Thymus (tissue), 11 donors: Measurements from ENCODE around the gene SIPA1L3. TPM values are rescaled to one million over a fixed set of nuclear protein-coding genes. Genes with fewer than 3 reads are reported as not detected.

Source experiments
- DNase-seq, 9 donors: peaks; one replicate each; pipeline ENCODE4 v3.0.0-alpha.2; 2013; ENCODE audit warnings: low spot score in 9 of 9, low read depth in 6 of 9, missing footprints in 1 of 9
- H3K27ac ChIP-seq, 2 donors: one replicate each; pipeline ENCODE4 v1.5.1; 2013; ENCODE audit warnings: control low read depth in 1 of 2, low read depth in 1 of 2, low read length in 1 of 2, mild to moderate bottlenecking in 1 of 2, moderate library complexity in 1 of 2
- H3K27me3 ChIP-seq, 2 donors: one replicate each; pipeline ENCODE4 v1.5.1; 2013; ENCODE audit warnings: low read length in 1 of 2; ENCODE audit not compliant: control insufficient read depth in 2 of 2, insufficient read depth in 1 of 2
- H3K36me3 ChIP-seq, 2 donors: one replicate each; pipeline ENCODE4 v1.5.1; 2013; ENCODE audit warnings: low read length in 1 of 2, mild to moderate bottlenecking in 1 of 2, moderate library complexity in 1 of 2; ENCODE audit not compliant: control insufficient read depth in 2 of 2, insufficient read depth in 2 of 2
- H3K4me1 ChIP-seq, 2 donors: one replicate each; pipeline ENCODE4 v1.5.1; 2013; ENCODE audit warnings: low read length in 2 of 2; ENCODE audit not compliant: control insufficient read depth in 2 of 2, insufficient read depth in 2 of 2
- H3K4me3 ChIP-seq, 2 donors: one replicate each; pipeline ENCODE4 v1.5.1; 2013; ENCODE audit warnings: low read length in 2 of 2, control low read depth in 1 of 2, mild to moderate bottlenecking in 1 of 2
- H3K9me3 ChIP-seq, 2 donors: one replicate each; pipeline ENCODE4 v1.5.1; 2013; ENCODE audit warnings: low read length in 1 of 2, mild to moderate bottlenecking in 1 of 2; ENCODE audit not compliant: control insufficient read depth in 2 of 2, insufficient read depth in 1 of 2
- WGBS: extraction: QIAGEN DNeasy Blood & Tissue Kit; methylation state at CpG from one replicate; pipeline ENCODE4 v1.1.7; 2013; 5-methylcytosine and 5-hydroxymethylcytosine counted together
- polyA plus RNA-seq: library from polyadenylated mRNA; stranded (reverse); fragments of 200-250 nt; gene quantifications from one replicate; pipeline ENCODE4 v1.2.3, GENCODE V29; 2013
- total RNA-seq: library from RNA; stranded (reverse); fragments of 120-200 nt; gene quantifications from one replicate; pipeline ENCODE4 v1.2.4, GENCODE V29; 2013
- donor health status: healthy.

The SIPA1L3 gene
- total and polyA plus RNA-seq, 2 donors: 5.0 to 6.0 TPM

- H3K27me3 ChIP-seq: peaks cover 32 to 79% of the 10 kb centered on the region in 2 donors
- peak in 1 of 9 donors; percentile 56 for DNase-seq
- no peak overlapping the region for H3K27ac ChIP-seq
These were observed 307.1 kb downstream of the SIPA1L3 start for GRCh38 chr19:38213911-38214625.

GRCh38 chr19:38216785-38217641 is 310.0 kb downstream of the SIPA1L3 start:
- H3K36me3 ChIP-seq: no peaks in the 10 kb centered on the region
- no peak overlapping the region for H3K27ac ChIP-seq
- H3K27me3 ChIP-seq: peaks cover 12 to 68% of the 10 kb centered on the region in 2 donors
- WGBS: 59% methylated on average over 26 of the region's 26 CpGs
- peaks cover 12 to 14% of the 10 kb centered on the region in 2 donors for H3K4me1 ChIP-seq
- no peak for DNase-seq
- no peak overlapping the region for H3K4me3 ChIP-seq
- no peaks in the 10 kb centered on the region for H3K9me3 ChIP-seq

More at GRCh38 chr19:38213911-38214625, 307.1 kb downstream of the SIPA1L3 start:
- 6% methylated on average over 24 of the region's 24 CpGs for WGBS
- Histone ChIP-seq H3K4me3 (no peak overlapping the region), H3K4me1 (peaks cover 25 to 33% of the 10 kb centered on the region in 2 donors), H3K9me3 (no peaks in the 10 kb centered on the region), H3K36me3 (no peaks in the 10 kb centered on the region)

GRCh38 chr19:38218204-38218603 is 311.2 kb downstream of the SIPA1L3 start:
- Histone ChIP-seq H3K27ac (no peak overlapping the region), H3K4me1 (peaks cover 12 to 13% of the 10 kb centered on the region in 2 donors), H3K4me3 (no peak overlapping the region), H3K36me3 (no peaks in the 10 kb centered on the region), H3K27me3 (peaks cover 21 to 69% of the 10 kb centered on the region in 2 donors), H3K9me3 (no peaks in the 10 kb centered on the region)
- WGBS: 98% methylated on average over 3 of the region's 3 CpGs
- DNase-seq: no peak

GRCh38 chr19:38219221-38219620 is 312.2 kb downstream of the SIPA1L3 start:
- DNase-seq: no peak
- Histone ChIP-seq H3K4me1 (peaks cover 3 to 9% of the 10 kb centered on the region in 2 donors), H3K27ac (no peak overlapping the region), H3K27me3 (peaks cover 27 to 69% of the 10 kb centered on the region in 2 donors), H3K4me3 (no peak overlapping the region), H3K9me3 (no peaks in the 10 kb centered on the region), H3K36me3 (no peaks in the 10 kb centered on the region)
- 92% methylated on average over 10 of the region's 10 CpGs for WGBS

GRCh38 chr19:38221421-38221820 is 314.4 kb downstream of the SIPA1L3 start:
- H3K27ac ChIP-seq: no peak overlapping the region
- H3K36me3 ChIP-seq: no peaks in the 10 kb centered on the region
- H3K27me3 ChIP-seq: peaks cover 45 to 79% of the 10 kb centered on the region in 2 donors
- WGBS: 98% methylated on average over 6 of the region's 6 CpGs
- no peak for DNase-seq
- no peaks in the 10 kb centered on the region for H3K9me3 ChIP-seq
- H3K4me3 ChIP-seq: no peak overlapping the region
- H3K4me1 ChIP-seq: peaks cover 3 to 7% of the 10 kb centered on the region in 2 donors

GRCh38 chr19:38221919-38222830 is 315.2 kb downstream of the SIPA1L3 start:
- Histone ChIP-seq H3K4me3 (no peak overlapping the region), H3K4me1 (peaks cover 3 to 7% of the 10 kb centered on the region in 2 donors), H3K27ac (no peak overlapping the region), H3K36me3 (no peaks in the 10 kb centered on the region), H3K9me3 (no peaks in the 10 kb centered on the region), H3K27me3 (peaks cover 50 to 82% of the 10 kb centered on the region in 2 donors)
- 45% methylated on average over 64 of the region's 64 CpGs for WGBS
- no peak for DNase-seq

GRCh38 chr19:38223119-38223523 is 316.1 kb downstream of the SIPA1L3 start:
- Histone ChIP-seq H3K4me3 (no peak overlapping the region), H3K4me1 (peaks cover 3 to 4% of the 10 kb centered on the region in 2 donors), H3K36me3 (no peaks in the 10 kb centered on the region), H3K27ac (no peak overlapping the region), H3K27me3 (peaks cover 57 to 88% of the 10 kb centered on the region in 2 donors), H3K9me3 (no peaks in the 10 kb centered on the region)
- WGBS: 92% methylated on average over 3 of the region's 3 CpGs
- no peak for DNase-seq

- DNase-seq: no peak
- peaks cover 4 to 5% of the 10 kb centered on the region in 2 donors for H3K4me1 ChIP-seq
- H3K27me3 ChIP-seq: peaks cover 61 to 89% of the 10 kb centered on the region in 2 donors
- peak overlapping the region; percentile 5 to 47 for H3K4me3 ChIP-seq
- H3K27ac ChIP-seq: no peak overlapping the region
- 15% methylated on average over 13 of the region's 13 CpGs for WGBS
- no peaks in the 10 kb centered on the region for H3K9me3 ChIP-seq
- H3K36me3 ChIP-seq: no peaks in the 10 kb centered on the region
These were observed 316.6 kb downstream of the SIPA1L3 start for GRCh38 chr19:38223617-38224013.
